NK-92 treated with Interleukin-12 subunit alpha and Interleukin-12 subunit beta, amount 100 ng/mL, for 24 hours (cell line): Measurements from ENCODE around the gene OPCML.

Source experiments
- DNase-seq: peaks from one replicate; lab custom pipeline; 2025; lab: John Stamatoyannopoulos, UW

OPCML gene

DNA sequence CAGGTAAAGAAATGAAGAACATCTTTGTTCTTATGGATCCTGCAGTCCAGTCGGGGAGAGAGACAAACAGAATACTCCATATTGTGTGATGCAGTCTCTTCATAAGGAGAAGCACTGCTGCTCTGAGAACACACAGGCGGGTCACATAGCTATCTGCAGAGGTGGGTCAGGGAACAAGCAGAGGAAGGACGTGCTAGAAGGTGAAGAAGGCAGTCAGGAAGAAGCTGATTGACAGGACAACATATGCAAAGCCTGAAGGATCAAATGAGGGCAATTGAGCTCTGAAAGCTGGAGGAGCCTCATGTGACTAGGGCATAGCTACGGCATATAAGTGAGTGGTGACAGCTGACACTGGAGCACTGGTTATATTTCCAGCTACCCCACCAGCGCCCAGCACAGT lies 122.5 kb downstream of the OPCML start:
- no peak for DNase-seq

DNA sequence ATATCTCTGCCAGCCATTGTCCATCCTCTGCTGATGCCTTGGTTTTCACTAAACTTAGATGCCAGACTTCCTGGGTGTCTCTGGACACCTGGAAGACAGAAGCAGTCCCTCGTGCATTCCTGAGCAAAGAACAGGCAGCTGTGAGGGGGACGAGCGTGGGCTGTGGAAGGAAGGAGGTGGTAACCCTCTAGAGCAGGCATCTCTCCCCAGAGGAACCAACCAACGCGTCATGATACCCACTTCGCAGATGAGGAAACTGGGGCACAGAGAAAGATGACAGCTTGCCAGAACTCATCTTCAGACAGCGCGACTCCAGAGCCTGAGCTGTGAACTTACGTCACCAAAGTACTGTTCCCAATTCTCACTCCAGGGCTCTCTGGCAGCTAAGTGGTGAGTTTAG lies 123.4 kb downstream of the OPCML start:
- DNase-seq, result no peak

DNA sequence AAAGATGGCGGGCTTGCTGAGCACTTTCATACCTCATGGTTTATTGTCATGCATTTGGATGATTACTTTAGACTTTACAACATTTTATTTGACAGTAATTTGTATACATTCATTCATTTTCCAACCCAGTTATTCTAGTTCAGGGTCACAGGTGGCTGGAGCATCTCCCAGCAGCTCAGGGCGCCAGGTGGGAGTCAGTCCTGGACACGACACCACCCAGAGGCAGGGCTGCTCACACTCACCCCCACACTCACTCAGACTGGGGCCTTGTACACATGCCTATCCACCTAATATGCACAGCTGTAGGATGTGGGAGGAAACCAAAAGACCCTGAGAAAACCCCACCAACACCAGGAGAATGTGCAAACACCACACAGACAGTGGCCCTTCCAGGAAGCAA lies 123.9 kb downstream of the OPCML start:
- no peak for DNase-seq

DNA sequence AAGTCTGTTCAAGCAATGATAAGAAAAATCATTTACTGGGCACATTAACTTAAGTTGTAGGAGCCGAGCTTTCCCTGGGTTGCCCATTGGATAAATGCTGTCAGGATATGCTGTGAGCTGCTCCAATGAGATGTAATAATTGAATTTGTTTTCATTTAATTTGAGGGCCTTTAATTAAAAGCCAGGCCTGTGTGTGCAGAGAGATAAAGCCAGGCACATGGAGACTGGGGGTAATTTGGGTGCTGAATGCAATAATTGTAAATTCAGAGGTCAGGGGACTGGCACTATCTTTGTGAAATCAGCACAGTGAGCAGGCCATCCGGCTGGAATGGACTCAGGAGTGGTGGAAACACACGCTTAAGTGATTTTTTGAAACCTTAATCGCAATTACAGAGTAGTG lies 125.8 kb downstream of the OPCML start:
- DNase-seq, result no peak

DNA sequence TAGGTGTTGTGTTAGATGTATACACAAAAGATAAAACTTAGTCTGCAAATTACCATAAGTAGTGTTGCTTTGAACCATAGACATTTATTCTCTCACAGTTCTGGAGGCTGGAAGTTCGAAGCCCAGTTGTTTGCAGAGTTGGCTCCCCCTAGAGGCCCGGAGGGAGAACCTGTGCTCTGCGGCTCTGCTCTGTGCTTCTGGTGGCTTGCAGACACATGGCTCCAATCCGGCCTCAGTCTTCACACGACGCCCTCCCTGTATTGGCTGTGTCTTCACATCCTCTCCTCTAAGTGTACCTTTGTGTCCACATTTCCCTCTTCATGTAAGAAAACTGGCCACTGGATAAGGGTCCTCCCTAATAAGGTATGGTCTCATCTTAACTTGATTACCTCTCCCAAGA lies 128.4 kb downstream of the OPCML start:
- peak; percentile 1 for DNase-seq

DNA sequence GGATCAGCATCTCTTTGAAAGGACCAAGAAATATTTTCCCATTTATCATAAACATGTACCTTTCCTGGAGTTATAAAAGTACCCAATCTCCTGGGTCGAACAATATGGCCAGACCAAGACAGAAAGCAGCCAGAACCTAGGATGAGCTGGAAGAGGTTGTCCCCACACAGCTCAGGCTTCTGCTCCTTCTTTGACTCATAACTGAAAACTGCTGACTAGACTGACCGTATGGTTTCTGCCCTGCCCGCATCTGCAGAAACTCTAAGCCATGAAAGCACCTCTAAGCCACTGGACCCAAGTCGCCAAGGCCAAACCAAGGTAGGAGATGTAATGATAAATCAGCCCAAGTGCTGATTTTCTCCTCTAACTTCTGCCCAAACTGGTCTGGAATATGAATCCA lies 129.8 kb downstream of the OPCML start:
- DNase-seq, result no peak

DNA sequence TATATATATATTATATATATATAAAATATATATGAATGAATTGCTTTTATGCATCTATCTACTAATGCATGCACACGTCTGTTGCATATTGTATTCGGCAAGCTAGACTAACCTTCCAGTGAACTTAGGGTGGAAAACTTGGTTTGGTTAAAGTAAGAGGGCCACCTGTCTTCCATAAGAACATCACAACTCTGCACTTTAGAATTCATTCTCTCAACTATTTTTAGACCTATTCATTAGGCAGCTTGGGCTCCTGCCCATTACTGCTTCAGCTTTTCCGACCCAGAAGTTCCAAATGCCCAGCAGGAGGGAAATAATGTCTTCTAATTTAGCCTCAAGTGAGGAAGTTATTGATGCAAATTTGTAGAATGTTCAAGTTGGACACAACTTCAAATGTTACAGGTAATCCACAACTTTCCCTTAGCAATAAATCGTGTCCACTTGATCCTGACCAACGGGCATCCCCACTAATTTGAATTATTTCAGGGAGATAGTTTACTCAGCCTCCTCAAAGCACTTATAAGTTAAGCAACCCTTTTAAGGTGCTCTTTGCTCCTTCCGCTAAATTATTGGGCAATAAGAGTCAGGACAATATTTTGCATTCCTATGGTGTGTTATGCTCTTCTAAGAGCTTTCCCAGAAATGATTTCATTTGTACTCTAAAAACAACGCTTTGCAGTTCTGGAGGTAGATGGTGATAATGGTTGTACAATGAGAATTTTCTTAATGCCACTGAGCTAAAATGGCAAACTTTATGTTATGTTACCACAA lies 132.3 kb downstream of the OPCML start:
- no peak for DNase-seq

DNA sequence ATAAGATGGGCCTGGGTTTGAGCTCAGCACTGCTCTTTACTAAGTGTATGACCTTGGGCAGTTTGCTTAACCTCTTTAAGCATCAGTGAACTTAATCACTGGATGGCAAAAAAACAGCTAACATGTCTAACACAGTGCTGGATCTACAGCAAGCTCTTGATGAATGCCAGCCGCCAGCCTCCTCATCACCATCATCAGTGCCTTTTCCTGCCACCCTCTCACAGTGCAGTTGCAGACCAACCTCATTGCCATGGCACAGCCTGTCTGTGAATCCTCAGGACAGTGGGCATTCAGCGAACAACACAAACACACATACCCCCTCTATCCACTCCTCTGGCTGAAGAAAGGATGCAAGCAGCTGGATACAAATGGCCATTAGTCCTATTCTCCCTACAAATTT lies 133.0 kb downstream of the OPCML start:
- DNase-seq, result no peak

DNA sequence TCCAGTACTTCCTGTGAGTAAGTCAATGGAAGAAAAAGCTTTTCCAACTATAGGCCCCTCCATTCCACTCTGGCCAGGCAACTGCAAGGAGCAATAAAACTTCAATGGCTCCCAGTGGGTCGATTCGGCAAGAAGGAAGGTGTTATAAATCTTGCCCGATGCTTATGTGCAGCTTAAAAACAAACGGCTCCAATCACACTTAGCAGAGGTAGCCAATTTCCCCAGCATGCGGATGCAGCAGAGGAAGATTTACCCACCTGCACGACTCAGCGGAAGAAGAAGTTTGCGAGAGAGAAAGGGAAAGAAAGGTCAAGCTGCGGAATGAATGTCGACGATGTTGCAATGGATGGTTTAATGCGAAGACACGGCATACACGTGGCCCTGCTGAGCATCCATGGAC lies 141.5 kb downstream of the OPCML start:
- DNase-seq, result no peak

DNA sequence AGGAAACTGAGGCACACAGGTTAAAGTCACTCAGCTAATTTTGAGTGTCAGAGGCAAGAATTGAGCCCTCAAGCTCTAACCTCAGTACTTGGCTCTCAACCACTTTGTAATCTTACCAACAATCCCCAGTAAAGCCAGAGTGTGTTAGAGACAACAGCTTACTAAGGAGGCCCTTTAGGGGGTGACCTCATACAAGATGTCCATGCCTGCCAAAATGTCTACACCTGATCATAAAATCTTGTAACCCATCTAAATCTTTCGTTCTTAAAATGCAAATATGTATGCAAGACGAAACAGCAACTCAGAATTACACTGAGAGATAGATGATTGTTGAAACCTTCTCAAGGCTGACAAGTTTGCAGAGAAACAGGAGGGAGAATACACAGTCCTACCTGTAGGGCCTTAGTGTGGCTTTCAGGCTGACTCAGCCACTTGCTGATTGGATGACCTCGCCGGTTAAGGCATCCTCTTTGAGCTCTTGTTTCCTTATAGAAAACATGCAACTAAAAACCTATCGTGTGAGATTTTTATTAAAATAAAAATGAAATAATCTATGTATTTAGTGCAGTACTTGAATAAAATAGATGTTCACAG lies 143.2 kb downstream of the OPCML start:
- DNase-seq, result no peak

DNA sequence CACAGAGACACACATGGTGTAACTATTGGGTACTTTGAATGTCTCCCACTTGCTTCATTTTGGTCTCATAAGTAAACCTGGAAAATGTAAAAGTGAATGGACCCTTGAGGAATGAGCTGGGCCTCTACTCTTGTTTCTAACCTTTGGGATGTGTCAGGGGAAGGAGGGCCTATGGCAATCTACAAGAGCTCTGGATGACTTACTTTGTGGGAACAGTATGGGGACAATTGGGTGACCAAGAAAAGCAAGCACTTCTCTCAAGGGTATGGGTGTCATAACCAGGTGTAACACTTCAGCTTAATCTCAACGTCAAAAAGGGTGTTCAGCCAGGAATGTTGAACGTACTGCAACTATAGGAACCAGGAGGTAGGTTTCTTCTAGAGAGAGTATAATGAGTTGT lies 144.0 kb downstream of the OPCML start:
- DNase-seq, result no peak

DNA sequence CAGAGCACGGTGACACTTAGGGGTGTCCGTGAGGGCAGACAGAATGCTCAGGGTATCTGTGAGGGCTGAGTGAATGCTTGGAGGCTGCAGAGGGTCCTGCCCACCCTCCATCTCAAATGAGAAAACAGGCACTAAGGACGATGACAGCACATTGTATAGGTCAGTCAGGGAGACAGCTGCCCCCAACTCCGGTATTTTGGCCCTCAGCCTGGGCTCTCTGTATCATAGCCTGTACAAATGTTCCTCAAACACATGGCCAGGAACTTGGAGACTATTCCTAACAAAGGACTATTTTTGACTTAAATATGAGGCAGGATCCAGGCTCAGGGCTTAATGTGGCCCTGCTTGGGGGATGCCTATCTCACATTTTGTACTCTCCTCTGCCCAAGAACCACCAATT lies 145.4 kb downstream of the OPCML start:
- DNase-seq, result no peak

DNA sequence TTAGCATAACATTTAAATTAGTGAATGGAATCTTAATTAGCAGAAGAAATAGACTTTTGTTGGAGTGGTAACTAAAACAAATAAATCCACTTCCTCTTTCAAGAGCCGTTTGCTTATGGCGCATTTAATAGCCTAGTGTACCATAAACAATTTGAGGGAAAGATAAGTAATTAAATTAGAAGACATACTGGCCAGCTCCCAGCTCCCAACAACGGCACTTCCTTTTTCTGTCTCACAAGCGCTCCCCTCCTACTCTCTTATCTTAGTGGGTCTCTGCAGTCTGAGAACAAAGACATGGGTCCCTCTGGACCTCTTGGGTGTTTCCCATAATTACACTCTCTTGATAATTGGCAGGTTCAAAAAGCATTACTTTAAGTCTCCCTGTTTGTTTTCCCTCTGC lies 146.0 kb downstream of the OPCML start:
- DNase-seq, result no peak

DNA sequence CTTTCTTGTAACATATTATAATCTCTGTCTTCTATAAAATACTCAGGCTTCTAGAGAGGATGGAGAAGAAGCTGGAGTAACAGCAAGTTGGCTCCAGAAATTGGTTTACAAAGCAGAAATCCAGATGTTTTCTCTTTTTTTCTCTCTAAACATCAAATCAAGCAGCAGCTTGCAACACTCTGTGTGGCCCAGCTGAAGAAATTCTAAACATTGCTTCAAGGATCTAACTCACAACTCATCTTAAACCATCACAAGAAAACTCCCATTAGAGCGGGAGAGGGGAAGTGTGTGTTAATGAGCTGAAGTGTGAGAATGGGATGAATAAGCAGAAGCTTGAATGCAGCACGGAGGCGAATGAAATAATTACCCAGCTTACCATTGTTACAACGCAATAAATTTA lies 146.5 kb downstream of the OPCML start:
- no peak for DNase-seq

DNA sequence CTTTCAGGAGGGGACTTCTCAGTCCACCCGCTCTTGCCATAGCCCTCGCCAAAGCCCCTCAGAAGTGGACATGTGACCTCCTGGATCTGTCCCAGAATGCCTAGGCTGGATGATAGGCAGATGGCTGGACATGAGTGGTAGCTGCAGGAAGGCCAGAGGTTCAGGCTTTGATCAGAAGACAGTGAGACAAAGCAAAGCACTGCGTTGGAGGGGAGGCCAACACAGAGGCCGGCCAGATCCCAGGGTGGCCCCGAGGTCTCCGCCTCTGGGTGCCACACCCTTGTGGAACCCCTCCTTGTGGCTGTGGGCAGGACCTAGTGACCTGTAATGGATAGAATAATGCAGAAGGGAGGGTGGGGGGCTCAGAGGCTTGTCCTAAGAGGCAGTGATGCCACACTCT lies 147.6 kb downstream of the OPCML start:
- DNase-seq, result no peak

DNA sequence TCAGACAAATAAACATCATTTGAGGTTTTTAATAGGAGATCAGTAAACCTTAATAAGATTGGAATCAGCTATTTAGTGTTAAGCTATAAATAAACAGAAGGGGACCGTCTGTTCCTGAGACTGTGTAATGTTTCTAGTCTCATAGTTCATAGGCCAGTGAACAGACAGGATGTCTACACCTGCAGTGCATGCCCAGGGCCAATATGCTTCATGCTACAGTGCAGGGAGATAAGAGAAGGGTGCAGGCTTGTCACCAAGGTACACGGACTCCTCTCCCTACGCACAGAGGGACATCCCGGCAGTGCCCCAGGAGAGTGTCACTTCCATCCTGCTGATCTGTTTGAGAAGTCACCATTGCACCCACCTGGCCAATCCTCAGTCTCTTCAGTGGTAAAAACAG lies 148.6 kb downstream of the OPCML start:
- DNase-seq, result no peak

DNA sequence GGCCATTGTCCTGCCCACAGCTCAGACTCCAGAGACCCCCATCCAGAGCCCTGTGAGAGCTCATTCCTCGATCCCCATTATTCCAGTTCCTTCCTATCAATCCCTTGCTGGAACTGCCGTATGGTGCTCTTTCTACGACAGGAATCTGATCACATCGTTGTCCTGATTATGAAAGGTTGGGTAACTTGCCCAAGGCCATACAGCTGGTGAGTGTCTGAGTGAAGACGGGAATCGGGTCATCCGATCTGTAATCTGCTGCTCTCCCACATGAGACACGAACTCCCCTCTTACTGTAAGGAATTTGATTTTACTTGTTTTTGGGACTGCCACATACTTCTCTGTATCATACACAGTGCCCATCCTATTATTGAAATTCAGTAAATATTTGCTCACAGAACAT lies 149.1 kb downstream of the OPCML start:
- no peak for DNase-seq

DNA sequence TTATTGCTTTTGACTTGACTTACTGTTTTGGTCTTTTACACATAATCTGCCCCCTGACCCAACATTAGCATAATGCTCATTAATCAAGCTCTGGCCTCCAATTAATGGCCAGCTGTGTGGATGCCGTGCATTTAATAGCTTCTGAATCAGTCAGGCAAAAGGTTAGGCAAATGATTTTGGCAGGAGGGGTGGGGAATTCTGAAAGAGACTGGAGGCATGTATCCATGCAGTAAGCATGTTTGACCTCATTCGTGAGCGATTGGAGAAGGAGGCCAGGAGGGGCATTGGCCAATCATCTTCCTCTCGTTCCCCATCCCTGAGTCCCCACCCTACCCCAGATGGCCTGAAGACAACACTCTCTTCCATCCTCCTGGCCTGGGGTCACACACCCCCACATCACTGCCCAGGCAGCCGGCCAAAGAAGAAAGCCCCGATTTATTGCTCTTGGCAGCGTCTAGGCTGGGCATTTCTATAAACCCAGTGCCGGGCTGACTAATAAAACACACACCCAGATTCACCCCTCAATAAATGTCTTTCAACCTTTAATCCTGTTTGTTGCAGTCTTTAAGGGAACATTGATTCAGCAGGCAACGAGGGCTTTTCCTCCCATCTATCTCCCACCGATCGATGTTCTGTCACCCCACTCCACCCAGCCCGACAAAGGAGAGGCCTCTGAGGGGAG lies 150.0 kb downstream of the OPCML start:
- DNase-seq, result no peak

DNA sequence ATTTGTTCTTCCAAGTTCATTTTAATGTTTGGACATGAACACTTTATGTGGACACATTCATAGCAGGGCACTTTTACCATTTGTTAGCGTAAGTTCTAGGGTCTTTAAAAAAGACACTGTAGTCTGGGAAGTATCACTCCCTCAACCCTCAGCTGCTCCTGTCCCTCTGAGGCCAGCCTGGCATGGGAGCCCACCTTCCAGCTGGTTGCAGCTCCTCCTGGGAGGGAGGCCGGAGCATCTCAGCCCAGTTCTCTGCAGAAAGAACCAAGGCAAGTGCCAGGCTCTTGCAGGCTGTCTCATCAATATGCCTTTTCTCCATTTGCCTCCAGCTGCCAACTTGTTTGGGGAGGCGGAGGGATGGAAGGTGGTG lies 150.6 kb downstream of the OPCML start:
- no peak for DNase-seq

DNA sequence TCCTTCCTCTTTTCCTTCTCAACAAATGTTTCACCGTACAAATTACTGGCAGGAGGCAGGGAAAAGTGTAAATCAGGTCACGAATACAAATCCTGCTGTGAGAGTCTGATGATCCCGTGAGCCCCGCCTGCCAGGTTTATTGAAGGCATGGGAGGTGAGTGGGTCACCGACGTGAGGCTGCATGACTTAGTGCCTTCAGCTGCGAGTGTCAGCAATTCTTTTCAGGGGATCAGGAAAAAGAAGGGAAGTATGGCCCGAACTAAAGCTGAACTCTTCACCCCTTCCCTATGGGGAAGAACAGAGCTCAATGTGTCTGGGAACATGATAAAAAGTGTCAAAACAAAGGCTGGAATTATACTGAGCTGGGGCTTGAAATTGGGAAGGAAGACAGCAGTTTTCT lies 166.2 kb downstream of the OPCML start:
- no peak for DNase-seq

DNA sequence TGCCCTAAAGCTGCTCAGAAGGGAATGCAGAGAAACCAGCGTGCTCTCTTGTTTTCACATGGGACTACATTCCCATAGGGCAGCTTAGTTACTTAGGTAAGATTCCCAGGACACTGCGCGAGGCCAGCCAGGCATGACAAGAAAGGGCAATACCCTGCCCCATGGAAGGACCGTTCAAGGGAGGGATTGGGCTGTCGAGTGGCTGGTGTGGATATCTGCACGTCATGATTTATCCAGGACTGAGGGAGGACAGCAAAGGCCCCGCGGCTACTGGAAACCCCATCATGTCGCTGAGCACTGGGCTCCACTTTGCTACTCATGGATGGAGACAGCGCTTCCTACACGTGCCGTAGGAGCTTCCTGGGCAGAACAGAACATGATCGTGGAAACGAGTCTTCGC lies 169.4 kb downstream of the OPCML start:
- DNase-seq, result no peak

DNA sequence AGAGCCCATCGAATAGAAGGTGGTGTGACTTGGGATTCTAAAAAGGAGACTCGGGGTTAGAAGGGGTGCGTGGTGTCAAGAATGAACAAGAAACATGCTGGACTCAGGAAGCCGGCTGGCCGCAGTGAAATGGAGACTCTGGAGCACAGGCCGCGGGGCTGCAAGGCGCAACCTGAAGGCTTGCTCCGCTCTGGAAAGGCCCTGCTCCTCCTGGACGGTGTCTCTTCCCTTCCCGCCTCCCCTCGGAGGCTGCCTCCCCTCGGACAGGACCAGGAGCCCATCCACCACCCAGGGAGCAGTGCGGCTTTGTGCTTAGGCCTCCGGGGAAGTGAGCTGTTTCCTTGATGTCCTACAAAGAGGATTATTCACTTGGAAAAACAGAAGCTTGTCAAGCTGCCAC lies 170.1 kb downstream of the OPCML start:
- DNase-seq, result no peak

DNA sequence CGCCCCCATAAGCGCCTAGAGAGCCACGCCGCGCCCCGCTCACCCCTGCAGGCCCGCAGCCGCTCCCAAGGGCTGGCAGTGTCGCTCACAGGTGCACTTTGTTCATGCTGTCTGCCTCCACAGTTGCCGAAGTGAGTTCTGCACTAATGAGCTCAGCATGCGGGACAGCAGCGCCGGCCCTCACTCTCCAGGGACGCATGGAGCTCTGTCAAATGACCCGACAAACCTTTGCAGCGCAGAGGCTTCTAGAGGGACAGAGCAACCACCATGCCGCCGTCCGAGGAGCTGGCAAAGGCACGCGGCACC lies 170.7 kb downstream of the OPCML start:
- no peak for DNase-seq
